K562 (cell line): Measurements from ENCODE around the gene VWA7. TPM values are rescaled to one million over a fixed set of nuclear protein-coding genes. Genes with fewer than 3 reads are reported as not detected.

Source experiments
- ATF1 ChIP-seq, 2 experiments: fragments of 450-650 bp in 1 of 2; IDR thresholded peaks; 2 replicates each; pipeline ENCODE4 v1.6.1; 2016; ENCODE audit warnings: missing compliant biosample characterization in 1 of 2, missing genetic modification characterization in 1 of 2
- CEBPG ChIP-seq, 3 experiments: fragments of 200-800 bp in 1 of 3; sonication (Bioruptor generic) in 1 of 3; sonication (generic) in 1 of 3; formaldehyde crosslinking in 1 of 3; IDR thresholded peaks in 2 of 3; conservative IDR thresholded peaks in 1 of 3; 2 replicates each; pipeline versions ENCODE4 v1.6.1 to v1.8.0; 2016 to 2022; ENCODE audit warnings: missing compliant biosample characterization in 2 of 3, missing genetic modification characterization in 2 of 3, mild to moderate bottlenecking in 1 of 3, missing genetic modification reagents in 1 of 3
- EP400 ChIP-seq: fragments of 450-650 bp; IDR thresholded peaks from 2 replicates; pipeline ENCODE4 v1.6.1; 2017; ENCODE audit warnings: antibody characterized with exemption, mild to moderate bottlenecking, moderate library complexity
- FOXP1 ChIP-seq: sonication (generic); formaldehyde crosslinking; IDR thresholded peaks from 2 replicates; pipeline ENCODE4 v1.8.0; 2022; ENCODE audit warnings: mild to moderate bottlenecking, missing genetic modification reagents
- KLF13 ChIP-seq: fragments of 450-650 bp; IDR thresholded peaks from 2 replicates; pipeline ENCODE4 v1.6.1; 2016; ENCODE audit warnings: missing genetic modification characterization, low read depth, mild to moderate bottlenecking, missing compliant biosample characterization, moderate library complexity, borderline replicate concordance
- NFYB ChIP-seq: IDR thresholded peaks from 2 replicates; pipeline ENCODE4 v1.6.1; 2011; ENCODE audit warnings: mild to moderate bottlenecking, moderate library complexity; ENCODE audit not compliant: insufficient read length; ENCODE audit errors: extremely low read depth
- TAL1 ChIP-seq: fragments of 450-650 bp; IDR thresholded peaks from 2 replicates; pipeline ENCODE4 v1.6.1; 2016; ENCODE audit warnings: mild to moderate bottlenecking
- WHSC1 ChIP-seq: IDR thresholded peaks from one replicate; pipeline ENCODE4 v1.6.1; 2012; ENCODE audit warnings: low read length, control low read depth, inconsistent platforms
- ZC3H8 ChIP-seq: fragments of 450-650 bp; IDR thresholded peaks from 2 replicates; pipeline ENCODE4 v1.6.1; 2017
- ZNF263 ChIP-seq: sonication (generic); formaldehyde crosslinking; IDR thresholded peaks from 2 replicates; pipeline ENCODE4 v1.8.0; 2022; ENCODE audit warnings: mild to moderate bottlenecking, missing genetic modification reagents, borderline replicate concordance
- ZNF717 ChIP-seq: fragments of 250-450 bp; sonication (Bioruptor Pico); IDR thresholded peaks from 2 replicates; pipeline ENCODE4 v1.5.0; 2021
- polyA plus RNA-seq, 8 experiments: library from polyadenylated mRNA; depleted of rRNA in 4 of 8; stranded (reverse) in 5 of 8; unstranded in 3 of 8; fragments of >200 nt; fragmentation: Nextera tagmentation in 2 of 8; fragmentation: Illumina TruSeq in 1 of 8; extraction: Ambion mirVana in 2 of 8; extraction: Trizol in 1 of 8; gene quantifications; 2 replicates each; pipeline versions ENCODE4 v1.2.1 to v1.2.3, GENCODE V29; 2011 to 2014; ENCODE audit warnings: inconsistent platforms in 1 of 8, missing spikeins in 1 of 8
- total RNA-seq, 7 experiments: library from RNA; depleted of rRNA in 6 of 7; stranded (reverse); fragments of >200 nt in 6 of 7; fragmentation: Illumina TruSeq in 2 of 7; extraction: Trizol in 2 of 7; gene quantifications; 2 replicates each; pipeline versions ENCODE4 v1.2.1 to v1.2.3, GENCODE V29; 2011 to 2021; ENCODE audit warnings: low replicate concordance in 1 of 7
- TF ChIP-seq, protein P1 (sequence below): fragments of 450-650 bp; IDR thresholded peaks from 2 replicates; pipeline ENCODE4 v1.6.1; 2016; ENCODE audit warnings: mild to moderate bottlenecking, moderate library complexity
- TF ChIP-seq, protein P2 (sequence below), 2 experiments: fragments of 450-650 bp in 1 of 2; sonication (generic) in 1 of 2; formaldehyde crosslinking; conservative IDR thresholded peaks; 2 replicates each; pipeline versions ENCODE4 v1.4.0 to v1.8.1; 2020 to 2022; ENCODE audit warnings: mild to moderate bottlenecking in 1 of 2, missing genetic modification reagents in 1 of 2

Gene VWA7
- total and polyA plus RNA-seq, 9 of the 15 experiments (the other 6 are each of a cell fraction or from before 2014, with no cell fraction given) = 0.18 to 2.9 (median 0.95) TPM

DNA sequence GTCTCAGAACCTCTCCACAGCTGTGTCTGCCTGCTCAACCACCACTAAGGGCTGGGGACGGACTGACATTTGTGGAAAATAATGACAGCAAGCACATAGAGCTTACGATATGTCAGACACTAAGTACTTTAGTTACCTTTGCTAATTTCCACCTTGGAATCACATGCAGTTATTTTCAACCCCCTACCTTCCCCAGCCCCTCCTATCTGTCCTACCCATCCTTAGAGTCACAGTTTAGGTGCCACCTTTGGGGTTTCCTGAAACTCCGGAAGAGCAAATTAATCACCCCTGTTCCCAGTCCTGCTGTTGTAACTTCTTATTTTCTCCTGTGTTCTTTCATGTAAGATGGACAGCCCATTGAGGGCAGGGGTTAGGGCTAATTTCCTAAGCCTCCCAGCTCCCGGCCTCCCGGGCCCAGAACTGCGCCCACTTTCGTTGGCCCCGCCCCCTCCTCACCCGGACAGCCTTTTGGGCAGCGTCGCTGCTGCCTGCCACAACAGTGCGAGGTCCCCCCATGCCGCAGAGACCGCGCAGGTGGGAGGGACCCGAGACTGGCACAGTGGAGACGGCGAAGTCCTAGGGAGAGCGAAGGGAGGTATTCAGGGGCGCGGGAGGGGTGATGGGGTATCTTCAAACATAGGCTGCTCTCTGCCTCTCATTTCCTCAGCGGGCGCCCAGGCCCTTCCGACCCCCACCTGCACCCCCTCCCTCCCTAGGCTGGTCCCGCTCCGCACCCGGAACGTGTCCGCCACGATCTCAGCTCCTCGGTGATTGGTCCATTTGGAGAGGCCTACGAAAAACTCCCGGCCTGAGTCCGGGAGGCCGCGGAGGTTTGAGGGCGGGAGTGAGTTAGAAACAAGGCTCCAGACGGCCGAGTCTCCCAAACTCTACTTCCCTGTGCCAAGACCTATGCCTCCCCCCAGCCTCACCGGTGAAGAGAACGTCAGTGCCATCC is 49.1 kb downstream of the VWA7 start (continued):
- TF ChIP-seq NFYB = no peak
- TF ChIP-seq ZC3H8 = no peak
- no peak for TF ChIP-seq ZNF263 (CRISPR knock-in tag)
- TF ChIP-seq, protein P1, sequence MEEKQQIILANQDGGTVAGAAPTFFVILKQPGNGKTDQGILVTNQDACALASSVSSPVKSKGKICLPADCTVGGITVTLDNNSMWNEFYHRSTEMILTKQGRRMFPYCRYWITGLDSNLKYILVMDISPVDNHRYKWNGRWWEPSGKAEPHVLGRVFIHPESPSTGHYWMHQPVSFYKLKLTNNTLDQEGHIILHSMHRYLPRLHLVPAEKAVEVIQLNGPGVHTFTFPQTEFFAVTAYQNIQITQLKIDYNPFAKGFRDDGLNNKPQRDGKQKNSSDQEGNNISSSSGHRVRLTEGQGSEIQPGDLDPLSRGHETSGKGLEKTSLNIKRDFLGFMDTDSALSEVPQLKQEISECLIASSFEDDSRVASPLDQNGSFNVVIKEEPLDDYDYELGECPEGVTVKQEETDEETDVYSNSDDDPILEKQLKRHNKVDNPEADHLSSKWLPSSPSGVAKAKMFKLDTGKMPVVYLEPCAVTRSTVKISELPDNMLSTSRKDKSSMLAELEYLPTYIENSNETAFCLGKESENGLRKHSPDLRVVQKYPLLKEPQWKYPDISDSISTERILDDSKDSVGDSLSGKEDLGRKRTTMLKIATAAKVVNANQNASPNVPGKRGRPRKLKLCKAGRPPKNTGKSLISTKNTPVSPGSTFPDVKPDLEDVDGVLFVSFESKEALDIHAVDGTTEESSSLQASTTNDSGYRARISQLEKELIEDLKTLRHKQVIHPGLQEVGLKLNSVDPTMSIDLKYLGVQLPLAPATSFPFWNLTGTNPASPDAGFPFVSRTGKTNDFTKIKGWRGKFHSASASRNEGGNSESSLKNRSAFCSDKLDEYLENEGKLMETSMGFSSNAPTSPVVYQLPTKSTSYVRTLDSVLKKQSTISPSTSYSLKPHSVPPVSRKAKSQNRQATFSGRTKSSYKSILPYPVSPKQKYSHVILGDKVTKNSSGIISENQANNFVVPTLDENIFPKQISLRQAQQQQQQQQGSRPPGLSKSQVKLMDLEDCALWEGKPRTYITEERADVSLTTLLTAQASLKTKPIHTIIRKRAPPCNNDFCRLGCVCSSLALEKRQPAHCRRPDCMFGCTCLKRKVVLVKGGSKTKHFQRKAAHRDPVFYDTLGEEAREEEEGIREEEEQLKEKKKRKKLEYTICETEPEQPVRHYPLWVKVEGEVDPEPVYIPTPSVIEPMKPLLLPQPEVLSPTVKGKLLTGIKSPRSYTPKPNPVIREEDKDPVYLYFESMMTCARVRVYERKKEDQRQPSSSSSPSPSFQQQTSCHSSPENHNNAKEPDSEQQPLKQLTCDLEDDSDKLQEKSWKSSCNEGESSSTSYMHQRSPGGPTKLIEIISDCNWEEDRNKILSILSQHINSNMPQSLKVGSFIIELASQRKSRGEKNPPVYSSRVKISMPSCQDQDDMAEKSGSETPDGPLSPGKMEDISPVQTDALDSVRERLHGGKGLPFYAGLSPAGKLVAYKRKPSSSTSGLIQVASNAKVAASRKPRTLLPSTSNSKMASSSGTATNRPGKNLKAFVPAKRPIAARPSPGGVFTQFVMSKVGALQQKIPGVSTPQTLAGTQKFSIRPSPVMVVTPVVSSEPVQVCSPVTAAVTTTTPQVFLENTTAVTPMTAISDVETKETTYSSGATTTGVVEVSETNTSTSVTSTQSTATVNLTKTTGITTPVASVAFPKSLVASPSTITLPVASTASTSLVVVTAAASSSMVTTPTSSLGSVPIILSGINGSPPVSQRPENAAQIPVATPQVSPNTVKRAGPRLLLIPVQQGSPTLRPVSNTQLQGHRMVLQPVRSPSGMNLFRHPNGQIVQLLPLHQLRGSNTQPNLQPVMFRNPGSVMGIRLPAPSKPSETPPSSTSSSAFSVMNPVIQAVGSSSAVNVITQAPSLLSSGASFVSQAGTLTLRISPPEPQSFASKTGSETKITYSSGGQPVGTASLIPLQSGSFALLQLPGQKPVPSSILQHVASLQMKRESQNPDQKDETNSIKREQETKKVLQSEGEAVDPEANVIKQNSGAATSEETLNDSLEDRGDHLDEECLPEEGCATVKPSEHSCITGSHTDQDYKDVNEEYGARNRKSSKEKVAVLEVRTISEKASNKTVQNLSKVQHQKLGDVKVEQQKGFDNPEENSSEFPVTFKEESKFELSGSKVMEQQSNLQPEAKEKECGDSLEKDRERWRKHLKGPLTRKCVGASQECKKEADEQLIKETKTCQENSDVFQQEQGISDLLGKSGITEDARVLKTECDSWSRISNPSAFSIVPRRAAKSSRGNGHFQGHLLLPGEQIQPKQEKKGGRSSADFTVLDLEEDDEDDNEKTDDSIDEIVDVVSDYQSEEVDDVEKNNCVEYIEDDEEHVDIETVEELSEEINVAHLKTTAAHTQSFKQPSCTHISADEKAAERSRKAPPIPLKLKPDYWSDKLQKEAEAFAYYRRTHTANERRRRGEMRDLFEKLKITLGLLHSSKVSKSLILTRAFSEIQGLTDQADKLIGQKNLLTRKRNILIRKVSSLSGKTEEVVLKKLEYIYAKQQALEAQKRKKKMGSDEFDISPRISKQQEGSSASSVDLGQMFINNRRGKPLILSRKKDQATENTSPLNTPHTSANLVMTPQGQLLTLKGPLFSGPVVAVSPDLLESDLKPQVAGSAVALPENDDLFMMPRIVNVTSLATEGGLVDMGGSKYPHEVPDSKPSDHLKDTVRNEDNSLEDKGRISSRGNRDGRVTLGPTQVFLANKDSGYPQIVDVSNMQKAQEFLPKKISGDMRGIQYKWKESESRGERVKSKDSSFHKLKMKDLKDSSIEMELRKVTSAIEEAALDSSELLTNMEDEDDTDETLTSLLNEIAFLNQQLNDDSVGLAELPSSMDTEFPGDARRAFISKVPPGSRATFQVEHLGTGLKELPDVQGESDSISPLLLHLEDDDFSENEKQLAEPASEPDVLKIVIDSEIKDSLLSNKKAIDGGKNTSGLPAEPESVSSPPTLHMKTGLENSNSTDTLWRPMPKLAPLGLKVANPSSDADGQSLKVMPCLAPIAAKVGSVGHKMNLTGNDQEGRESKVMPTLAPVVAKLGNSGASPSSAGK = no peak
- TF ChIP-seq, protein P2, sequence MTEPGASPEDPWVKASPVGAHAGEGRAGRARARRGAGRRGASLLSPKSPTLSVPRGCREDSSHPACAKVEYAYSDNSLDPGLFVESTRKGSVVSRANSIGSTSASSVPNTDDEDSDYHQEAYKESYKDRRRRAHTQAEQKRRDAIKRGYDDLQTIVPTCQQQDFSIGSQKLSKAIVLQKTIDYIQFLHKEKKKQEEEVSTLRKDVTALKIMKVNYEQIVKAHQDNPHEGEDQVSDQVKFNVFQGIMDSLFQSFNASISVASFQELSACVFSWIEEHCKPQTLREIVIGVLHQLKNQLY (CRISPR knock-in tag; conservative IDR thresholded peaks at IDR 0.05) = 0 out of 4 replicates have a peak, but pooled peaks of 1 of the 2 experiments have one; percentile 62
- no peak for TF ChIP-seq WHSC1
- TF ChIP-seq KLF13 (tag) = no peak
- TF ChIP-seq FOXP1 (CRISPR knock-in tag) = peak; percentile 79; the same call in 1 of the 2 replicates
- TF ChIP-seq EP400 = no peak
- TF ChIP-seq TAL1 = no peak
- TF ChIP-seq ZNF717 (CRISPR knock-in tag) = no peak
- 0 out of 2 replicates have a peak, but pooled peaks have one; percentile 6 for TF ChIP-seq CEBPG (CRISPR knock-in tag; IDR thresholded peaks at IDR 0.05)
- no peak for TF ChIP-seq CEBPG (tag; conservative IDR thresholded peaks at IDR 0.05 in 1 of 2, IDR thresholded peaks at IDR 0.05 in 1 of 2)
- no peak for TF ChIP-seq ATF1 (CRISPR knock-in tag; IDR thresholded peaks at IDR 0.05)
- no peak; the same call in 1 of the 2 replicates for TF ChIP-seq ATF1 (tag; IDR thresholded peaks at IDR 0.05)
